DOHH2 (cell line): ENCODE results near the gene PPARD.

Experiments used
- CTCF ChIP-seq: fragments of 200-600 bp; sonication (generic); IDR thresholded peaks from one replicate; pipeline ENCODE4 v1.5.1; 2014; ENCODE audit warnings: antibody characterized with exemption, mild to moderate bottlenecking, low read depth, low read length; ENCODE audit not compliant: poor library complexity, severe bottlenecking
- EZH2phosphoT487 ChIP-seq: fragments of 200-600 bp; sonication (generic); IDR thresholded peaks from 2 replicates; pipeline ENCODE4 v1.6.1; 2017; ENCODE audit warnings: borderline replicate concordance, mild to moderate bottlenecking, antibody characterized with exemption, low read length, moderate library complexity, mixed read lengths

GRCh38 chr6:35400901-35401311 lies 58.5 kb downstream of the PPARD start:
- TF ChIP-seq CTCF (no peak), EZH2phosphoT487 (no peak)
